GM10248 (cell line): ENCODE measurements around the gene KSR1.

Source experiments
- CTCF ChIA-PET: fragments of 300-600 bp; sonication (Branson Sonifier 250); formaldehyde crosslinking; extraction: SDS; loops from one replicate; lab custom pipeline; 2021; ENCODE audit warnings: antibody characterized with exemption; lab: Yijun Ruan, JAX
- POLR2A ChIA-PET: fragments of 350-650 bp; sonication (Branson Sonifier 250); formaldehyde crosslinking; extraction: SDS; loops from one replicate; lab custom pipeline; 2020; ENCODE audit warnings: antibody characterized with exemption; lab: Yijun Ruan, JAX
- DNase-seq: peaks from one replicate; pipeline ENCODE4 v3.0.0; 2012; ENCODE audit errors: extremely low spot score
- CTCF ChIP-seq: IDR thresholded peaks from 2 replicates; pipeline ENCODE4 v1.5.1; 2012; ENCODE audit warnings: mild to moderate bottlenecking, low read depth; ENCODE audit errors: extremely low read depth, missing control alignments, control extremely low read depth

KSR1 gene

GRCh38 chr17:27612160-27612770 lies 156.0 kb downstream of the KSR1 start:
- ChIA-PET CTCF (interaction anchor here (1.0 to 13.5 kb wide), 4 partner anchors 10 to 144 kb away, joined by 5 to 331 read pairs (median 62); no protein-coding TSS in a partner anchor), POLR2A (no interaction called here)
- DNase-seq, result no peak
- TF ChIP-seq CTCF, result no peak

- no peak for DNase-seq
- no peak for TF ChIP-seq CTCF
- ChIA-PET POLR2A (no interaction called here), CTCF (interaction anchor here (1.0 to 12.3 kb wide), 9 partner anchors 10 to 377 kb away, joined by 3 to 118 read pairs (median 5); no protein-coding TSS in a partner anchor)
These were observed 157.2 kb downstream of the KSR1 start for GRCh38 chr17:27613433-27613832.

- no peak for TF ChIP-seq CTCF
- CTCF ChIA-PET, result interaction anchor here (0.9 to 12.3 kb wide), 8 partner anchors 9 to 379 kb away, joined by 3 to 118 read pairs (median 4); no protein-coding TSS in a partner anchor
- POLR2A ChIA-PET, result no interaction called here
- DNase-seq, result no peak
These were observed 158.9 kb downstream of the KSR1 start for GRCh38 chr17:27615121-27615520.

GRCh38 chr17:27616414-27616813 lies 160.2 kb downstream of the KSR1 start:
- TF ChIP-seq CTCF, result no peak

GRCh38 chr17:27618417-27618816 lies 162.2 kb downstream of the KSR1 start:
- POLR2A ChIA-PET, result interaction anchor here (0.6 kb wide), 1 partner anchor 316 kb away, joined by 10 read pairs; no protein-coding TSS in a partner anchor
- DNase-seq, result no peak
- TF ChIP-seq CTCF, result no peak
- CTCF ChIA-PET, result interaction anchor here (0.8 to 12.3 kb wide), 4 partner anchors 8 to 264 kb away, joined by 3 to 118 read pairs (median 3); no protein-coding TSS in a partner anchor

More at GRCh38 chr17:27616414-27616813, 160.2 kb downstream of the KSR1 start:
- ChIA-PET CTCF (interaction anchor here (1.7 to 12.3 kb wide), 3 partner anchors 15 to 38 kb away, joined by 6 to 118 read pairs (median 6); no protein-coding TSS in a partner anchor), POLR2A (no interaction called here)
- no peak for DNase-seq

GRCh38 chr17:27620721-27621120 lies 164.5 kb downstream of the KSR1 start:
- DNase-seq, result no peak
- TF ChIP-seq CTCF, result no peak
- ChIA-PET POLR2A (interaction anchor here (0.5 kb wide), 1 partner anchor 88 kb away, joined by 3 read pairs; no protein-coding TSS in a partner anchor), CTCF (interaction anchor here (0.7 to 6.3 kb wide), 5 partner anchors 11 to 34 kb away, joined by 3 to 33 read pairs (median 3); no protein-coding TSS in a partner anchor)
